GM19463 (cell line): ENCODE results near the gene GDF15.

Experiments used
- ATAC-seq: cut with Tn5 transposase; IDR thresholded peaks from one replicate; pipeline ENCODE4 v1.9.1; 2021; ENCODE audit warnings: mild to moderate bottlenecking, moderate library complexity; ENCODE audit not compliant: unreplicated experiment

Gene GDF15

GRCh38 chr19:18428787-18429674, 43.1 kb downstream of the GDF15 start:
- ATAC-seq: peak; percentile 83

- no peak for ATAC-seq
Measured at GRCh38 chr19:18429717-18430416, 43.9 kb downstream of the GDF15 start.

GRCh38 chr19:18430417-18431144, 44.6 kb downstream of the GDF15 start:
- no peak for ATAC-seq

- ATAC-seq: no peak
Measured at GRCh38 chr19:18431351-18432197, 45.6 kb downstream of the GDF15 start.

GRCh38 chr19:18432275-18433014, 46.5 kb downstream of the GDF15 start:
- ATAC-seq: no peak

- no peak for ATAC-seq
Measured at GRCh38 chr19:18433015-18433691, 47.2 kb downstream of the GDF15 start.

GRCh38 chr19:18433735-18434398, 47.9 kb downstream of the GDF15 start:
- no peak for ATAC-seq

- no peak for ATAC-seq
Measured at GRCh38 chr19:18434411-18435175, 48.6 kb downstream of the GDF15 start.

GRCh38 chr19:18435178-18435841, 49.4 kb downstream of the GDF15 start:
- ATAC-seq: no peak

GRCh38 chr19:18435842-18436670, 50.1 kb downstream of the GDF15 start:
- ATAC-seq: no peak

GRCh38 chr19:18436671-18437490, 50.9 kb downstream of the GDF15 start:
- ATAC-seq: peak; percentile 47

GRCh38 chr19:18437491-18438330, 51.8 kb downstream of the GDF15 start, which contains the start of gene ISYNA1:
Gene ISYNA1, minus strand, starts transcription at chr19:18438133. Its CDS starts 154 bp downstream, at chr19:18437979.
- peak; percentile 5 for ATAC-seq

- ATAC-seq: no peak
Measured at GRCh38 chr19:18438331-18439024, 52.5 kb downstream of the GDF15 start.
